SU-DHL-6 (cell line): ENCODE measurements around the gene DNAAF5.

Experiments used
- H2AFZ ChIP-seq: fragments of 200-600 bp; sonication (generic); 2 replicates; pipeline ENCODE4 v1.6.1; 2014; ENCODE audit warnings: low read depth, mild to moderate bottlenecking, moderate library complexity, mixed read lengths, antibody characterized with exemption, low read length; ENCODE audit not compliant: severe bottlenecking
- H3F3A ChIP-seq: fragments of 200-600 bp; shearing (Covaris generic); 2 replicates; pipeline ENCODE4 v1.6.0; 2016; ENCODE audit warnings: antibody characterized with exemption, mild to moderate bottlenecking; ENCODE audit not compliant: insufficient read depth
- H3K27ac ChIP-seq: fragments of 200-600 bp; sonication (generic); 2 replicates; pipeline ENCODE4 v1.5.1; 2016; ENCODE audit warnings: low read depth, mild to moderate bottlenecking, low read length, moderate library complexity, mixed read lengths
- H3K27me3 ChIP-seq: fragments of 200-600 bp; sonication (generic), shearing (Covaris generic); 2 replicates; pipeline ENCODE4 v1.6.0; 2014; ENCODE audit warnings: mild to moderate bottlenecking, low read length
- H3K36me3 ChIP-seq: fragments of 200-600 bp; sonication (generic); 2 replicates; pipeline ENCODE4 v1.6.1; 2014; ENCODE audit warnings: mild to moderate bottlenecking, low read length, mixed read lengths
- H3K4me2 ChIP-seq: fragments of 300-600, 200-600 bp; shearing (Covaris generic), sonication (generic); 2 replicates; pipeline ENCODE4 v1.6.0; 2014; ENCODE audit warnings: low read length, low read depth, mild to moderate bottlenecking; ENCODE audit not compliant: poor library complexity, severe bottlenecking
- H3K4me3 ChIP-seq: fragments of 200-600 bp; sonication (generic); 2 replicates; pipeline ENCODE4 v1.5.1; 2014; ENCODE audit warnings: antibody characterized with exemption, low read length, mild to moderate bottlenecking, mixed read lengths; ENCODE audit not compliant: insufficient read depth, poor library complexity, severe bottlenecking
- H3K79me2 ChIP-seq: fragments of 200-600 bp; sonication (generic); 2 replicates; pipeline ENCODE4 v1.6.1; 2014; ENCODE audit warnings: mild to moderate bottlenecking, low read length, moderate library complexity; ENCODE audit not compliant: insufficient read depth
- H3K9ac ChIP-seq: fragments of 200-600 bp; sonication (generic); 2 replicates; pipeline ENCODE4 v1.7.0; 2014; ENCODE audit warnings: mild to moderate bottlenecking, low read length
- H3K9me2 ChIP-seq: fragments of 200-600 bp; sonication (generic); replicated peaks from 2 replicates; pipeline ENCODE4 v1.6.1; 2014; ENCODE audit warnings: low read length; ENCODE audit not compliant: insufficient read depth
- H3K9me3 ChIP-seq: fragments of 200-600 bp; sonication (generic); 2 replicates; pipeline ENCODE4 v1.6.1; 2014; ENCODE audit warnings: low read length, mixed read lengths; ENCODE audit not compliant: insufficient read depth
- H4K20me1 ChIP-seq: fragments of 200-600 bp; sonication (generic); 2 replicates; pipeline ENCODE4 v1.6.1; 2014; ENCODE audit warnings: low read depth, mild to moderate bottlenecking, antibody characterized with exemption, low read length, moderate library complexity, mixed read lengths
- CTCF ChIP-seq: fragments of 200-600 bp; sonication (generic); IDR thresholded peaks from one replicate; pipeline ENCODE4 v1.5.1; 2017; ENCODE audit warnings: antibody characterized with exemption, mild to moderate bottlenecking, low read length, moderate library complexity; ENCODE audit not compliant: insufficient read depth, poor library complexity, severe bottlenecking
- EZH2phosphoT487 ChIP-seq: fragments of 200-600 bp; sonication (generic), shearing (Covaris generic); conservative IDR thresholded peaks from 2 replicates; pipeline ENCODE4 v1.6.1; 2018; ENCODE audit warnings: mild to moderate bottlenecking, antibody characterized with exemption, low read length, moderate library complexity, mixed read lengths

The DNAAF5 gene

GRCh38 chr7:770741-771166 lies 44.3 kb downstream of the DNAAF5 start:
- no peak overlapping the region for H2AFZ ChIP-seq
- no peaks in the 10 kb centered on the region for H4K20me1 ChIP-seq
- no peak overlapping the region for H3K9ac ChIP-seq
- no peaks in the 10 kb centered on the region for H3K27me3 ChIP-seq
- no peak overlapping the region for H3K4me2 ChIP-seq
- no peak overlapping the region for H3K4me3 ChIP-seq
- TF ChIP-seq CTCF: no peak
- no peak overlapping the region for H3K27ac ChIP-seq
- H3K9me2 ChIP-seq: no peaks in the 10 kb centered on the region
- peaks cover 10% of the 10 kb centered on the region for H3K36me3 ChIP-seq
- no peaks in the 10 kb centered on the region for H3K9me3 ChIP-seq
- H3F3A ChIP-seq: no peaks in the 10 kb centered on the region
- H3K79me2 ChIP-seq: no peaks in the 10 kb centered on the region

GRCh38 chr7:771234-772004 lies 44.9 kb downstream of the DNAAF5 start:
- peaks cover 5% of the 10 kb centered on the region; the same call in 1 of the 2 replicates for H3K36me3 ChIP-seq
- no peaks in the 10 kb centered on the region for H3K27me3 ChIP-seq
- H3K4me2 ChIP-seq: no peak overlapping the region
- TF ChIP-seq CTCF: no peak
- no peak for TF ChIP-seq EZH2phosphoT487
- H2AFZ ChIP-seq: no peak overlapping the region
- no peaks in the 10 kb centered on the region for H3F3A ChIP-seq
- no peak overlapping the region for H3K9ac ChIP-seq
- no peaks in the 10 kb centered on the region for H3K79me2 ChIP-seq
- no peaks in the 10 kb centered on the region for H3K9me2 ChIP-seq
- H3K27ac ChIP-seq: no peak overlapping the region
- H3K9me3 ChIP-seq: no peaks in the 10 kb centered on the region
- no peaks in the 10 kb centered on the region for H4K20me1 ChIP-seq
- no peak overlapping the region for H3K4me3 ChIP-seq

DNA sequence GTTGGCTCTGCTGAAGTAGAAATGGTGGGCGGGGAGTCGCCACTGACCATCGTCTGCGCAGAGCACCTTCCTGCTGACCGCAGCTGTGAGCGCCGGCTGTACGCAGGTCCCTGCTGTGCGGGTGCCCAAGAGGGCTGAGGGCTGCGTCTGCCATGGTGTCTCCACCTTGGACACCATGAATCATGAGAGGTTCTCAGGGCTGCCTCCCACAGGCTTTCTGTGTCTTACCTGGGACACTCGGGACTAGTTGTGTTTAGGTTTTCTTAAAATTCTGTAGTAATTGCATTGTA lies 45.5 kb downstream of the DNAAF5 start:
- no peak overlapping the region for H3K4me2 ChIP-seq
- no peak overlapping the region for H3K27ac ChIP-seq
- no peaks in the 10 kb centered on the region for H3K27me3 ChIP-seq
- H3K79me2 ChIP-seq: no peaks in the 10 kb centered on the region
- H3K4me3 ChIP-seq: no peak overlapping the region
- no peak overlapping the region for H2AFZ ChIP-seq
- H3F3A ChIP-seq: no peaks in the 10 kb centered on the region
- H3K9me2 ChIP-seq: no peaks in the 10 kb centered on the region
- H4K20me1 ChIP-seq: no peaks in the 10 kb centered on the region
- H3K9me3 ChIP-seq: no peaks in the 10 kb centered on the region
- no peak overlapping the region for H3K9ac ChIP-seq
- peaks cover 5% of the 10 kb centered on the region; the same call in 1 of the 2 replicates for H3K36me3 ChIP-seq
- TF ChIP-seq EZH2phosphoT487 (no peak), CTCF (no peak)
